ENCODE results near the gene ACSM4. TPM values are rescaled to one million over a fixed set of nuclear protein-coding genes. Genes with fewer than 3 reads are reported as not detected.

Gene ACSM4
- total RNA-seq, 4 donors from 2014 or later = not detected

DNA sequence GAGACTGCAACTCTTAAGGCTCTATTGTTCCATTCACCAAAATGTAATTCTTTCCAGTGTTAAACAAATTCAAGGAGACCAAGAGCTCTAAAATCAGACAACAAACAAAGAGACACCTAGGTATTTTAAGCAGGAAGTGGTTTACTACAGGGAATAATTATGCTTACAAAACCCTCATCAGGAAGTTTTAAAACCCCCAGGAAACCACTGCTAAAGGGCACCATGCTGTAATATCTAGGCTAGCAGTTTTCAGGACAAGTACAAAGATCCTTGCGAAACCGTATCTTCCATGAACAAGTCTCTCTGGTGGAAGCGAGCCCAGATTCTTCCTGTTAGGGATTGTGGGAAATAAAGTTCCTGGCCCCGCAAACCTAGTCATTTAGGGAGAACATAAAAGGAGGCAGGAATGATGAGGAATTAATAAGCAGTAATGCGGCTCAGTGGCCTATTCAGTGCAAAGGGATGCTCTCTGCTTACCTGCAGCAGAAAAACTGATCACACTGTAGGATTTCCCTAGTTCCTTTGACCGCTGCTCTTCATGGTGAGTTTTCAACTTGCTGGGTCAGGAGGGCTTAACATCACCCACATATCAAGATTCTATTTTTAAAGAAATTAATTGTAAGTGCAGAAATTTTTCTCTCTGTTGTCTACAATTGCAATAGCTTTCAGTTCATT is 42.8 kb downstream of the ACSM4 start:
- Histone ChIP-seq H3K4me3 (no peak overlapping the region), H3K27ac (no peak overlapping the region), H3K27me3 (no peaks in the 10 kb centered on the region), H3K36me3 (no peaks in the 10 kb centered on the region), H3K4me1 (no peaks in the 10 kb centered on the region), H3K9me3 (peaks cover 0 to 21% (median 0%) of the 10 kb centered on the region in 4 donors)
- TF ChIP-seq CTCF (IDR thresholded peaks at IDR 0.05) (no peak), EP300 (IDR thresholded peaks at IDR 0.05) (no peak), POLR2A (IDR thresholded peaks at IDR 0.05) (no peak)
- WGBS, 2 donors = 74 to 79% methylated on average over 6 of the region's 6 CpGs
- no peak for DNase-seq (ENCODE audit: low spot score in 2 of 2)

GRCh38 chr12:7349418-7349817 is 45.5 kb downstream of the ACSM4 start:
- H3K4me1 ChIP-seq = no peaks in the 10 kb centered on the region
- no peaks in the 10 kb centered on the region for H3K27me3 ChIP-seq
- H3K4me3 ChIP-seq = no peak overlapping the region
- H3K36me3 ChIP-seq = no peaks in the 10 kb centered on the region
- no peak for DNase-seq (ENCODE audit: low spot score in 2 of 2)
- 87 to 88% methylated on average over 4 of the region's 4 CpGs for WGBS, 2 donors
- TF ChIP-seq POLR2A (IDR thresholded peaks at IDR 0.05) (no peak), CTCF (IDR thresholded peaks at IDR 0.05) (no peak), EP300 (IDR thresholded peaks at IDR 0.05) (no peak)
- H3K9me3 ChIP-seq = peaks cover 0 to 13% (median 0%) of the 10 kb centered on the region in 4 donors
- H3K27ac ChIP-seq = no peak overlapping the region

DNA sequence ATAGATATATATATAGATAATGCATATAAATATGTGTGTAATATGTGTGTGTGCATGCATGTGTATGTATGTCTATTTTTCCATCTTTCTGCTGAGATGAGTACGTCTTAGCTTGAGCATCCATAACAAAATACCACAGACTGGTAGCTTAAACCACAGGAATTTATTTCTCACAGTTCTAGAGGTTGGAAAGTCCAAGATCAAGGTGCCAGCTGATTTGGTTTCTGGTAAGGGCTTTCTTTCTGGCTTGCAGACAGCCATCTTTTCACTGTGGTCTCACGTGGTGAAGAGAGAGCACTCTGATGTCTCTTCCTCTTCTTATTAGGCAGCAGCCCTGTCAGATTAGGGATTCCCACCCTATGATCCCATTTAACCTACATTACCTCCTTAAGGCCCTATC is 47.3 kb downstream of the ACSM4 start:
- no peak overlapping the region for H3K4me3 ChIP-seq
- no peaks in the 10 kb centered on the region for H3K27me3 ChIP-seq
- DNase-seq (ENCODE audit: low spot score in 2 of 2) = no peak
- 67 to 68% methylated on average over 2 of the region's 2 CpGs for WGBS, 2 donors
- no peak for TF ChIP-seq POLR2A (IDR thresholded peaks at IDR 0.05)
- no peak for TF ChIP-seq EP300 (IDR thresholded peaks at IDR 0.05)
- TF ChIP-seq CTCF (IDR thresholded peaks at IDR 0.05) = no peak
- no peak overlapping the region for H3K27ac ChIP-seq
- no peaks in the 10 kb centered on the region for H3K9me3 ChIP-seq
- no peaks in the 10 kb centered on the region for H3K4me1 ChIP-seq
- H3K36me3 ChIP-seq = no peaks in the 10 kb centered on the region

DNA sequence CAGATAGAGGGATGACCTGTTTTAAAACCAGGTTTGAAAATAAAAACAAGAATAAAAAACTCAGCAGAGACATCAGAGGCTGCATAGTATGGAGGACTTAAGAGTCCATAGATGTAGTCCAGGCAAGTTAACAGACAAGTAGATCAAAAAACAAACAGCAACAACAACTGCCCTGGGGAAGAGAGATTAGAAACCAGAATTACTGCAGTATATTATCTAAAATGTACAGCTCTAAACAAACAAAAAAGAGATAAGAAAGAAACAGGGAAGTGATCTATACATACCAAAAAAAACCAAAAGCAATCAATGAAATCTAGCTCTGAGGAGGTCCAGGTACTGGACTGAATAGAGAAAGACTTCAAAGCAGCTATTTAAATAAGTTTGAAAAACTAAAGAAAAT is 48.8 kb downstream of the ACSM4 start:
- no peak for TF ChIP-seq POLR2A (IDR thresholded peaks at IDR 0.05)
- no peak for TF ChIP-seq CTCF (IDR thresholded peaks at IDR 0.05)
- no peak for TF ChIP-seq EP300 (IDR thresholded peaks at IDR 0.05)
- Histone ChIP-seq H3K4me3 (no peak overlapping the region), H3K9me3 (no peaks in the 10 kb centered on the region), H3K27ac (no peak overlapping the region), H3K27me3 (no peaks in the 10 kb centered on the region), H3K36me3 (no peaks in the 10 kb centered on the region), H3K4me1 (no peaks in the 10 kb centered on the region)
- no peak for DNase-seq (ENCODE audit: low spot score in 2 of 2)

GRCh38 chr12:7354529-7354928 is 50.7 kb downstream of the ACSM4 start:
- Histone ChIP-seq H3K27me3 (no peaks in the 10 kb centered on the region), H3K27ac (no peak overlapping the region), H3K4me1 (no peaks in the 10 kb centered on the region), H3K4me3 (no peak overlapping the region), H3K9me3 (no peaks in the 10 kb centered on the region), H3K36me3 (no peaks in the 10 kb centered on the region)
- TF ChIP-seq EP300 (IDR thresholded peaks at IDR 0.05) (no peak), CTCF (IDR thresholded peaks at IDR 0.05) (no peak), POLR2A (IDR thresholded peaks at IDR 0.05) (no peak)
- WGBS, 2 donors = 58 to 68% methylated on average over 4 of the region's 4 CpGs
- no peak for DNase-seq (ENCODE audit: low spot score in 2 of 2)
